Parathyroid adenoma (tissue), 2 donors: ENCODE data around the gene ADCK2.

Source experiments
- H2AFZ ChIP-seq: fragments of 300-600 bp; sonication (generic); one replicate; pipeline ENCODE4 v1.7.0; 2017; ENCODE audit warnings: antibody characterized with exemption, mild to moderate bottlenecking
- H3K27ac ChIP-seq: fragments of 300-600 bp; sonication (generic); one replicate; pipeline ENCODE4 v1.7.0; 2017
- H3K27me3 ChIP-seq: fragments of 300-600 bp; sonication (generic); one replicate; pipeline ENCODE4 v1.7.0; 2017; ENCODE audit warnings: low read length; ENCODE audit not compliant: control insufficient read depth, insufficient read depth
- H3K36me3 ChIP-seq: fragments of 300-600 bp; sonication (generic); one replicate; pipeline ENCODE4 v1.7.0; 2017; ENCODE audit warnings: low read length; ENCODE audit not compliant: control insufficient read depth, insufficient read depth
- H3K4me1 ChIP-seq: fragments of 300-600 bp; sonication (generic); one replicate; pipeline ENCODE4 v1.7.0; 2017; ENCODE audit warnings: control low read depth
- H3K4me2 ChIP-seq: fragments of 300-600 bp; sonication (generic); one replicate; pipeline ENCODE4 v1.7.0; 2017; ENCODE audit warnings: low read length
- H3K4me3 ChIP-seq: fragments of 300-600 bp; sonication (generic); one replicate; pipeline ENCODE4 v1.7.0; 2017; ENCODE audit warnings: low read depth, low read length
- H3K79me2 ChIP-seq: fragments of 300-600 bp; sonication (generic); one replicate; pipeline ENCODE4 v1.7.0; 2017; ENCODE audit warnings: control low read depth
- H3K9ac ChIP-seq: fragments of 300-600 bp; sonication (generic); one replicate; pipeline ENCODE4 v1.7.0; 2017; ENCODE audit warnings: mild to moderate bottlenecking
- H3K9me3 ChIP-seq: fragments of 300-600 bp; sonication (generic); one replicate; pipeline ENCODE4 v1.7.0; 2017; ENCODE audit warnings: low read length; ENCODE audit not compliant: control insufficient read depth
- CTCF ChIP-seq: fragments of 300-600 bp; sonication (generic); IDR thresholded peaks from one replicate; pipeline ENCODE4 v1.7.0; 2017; ENCODE audit warnings: antibody characterized with exemption, mild to moderate bottlenecking
- donor health status: primary hyperparathyroidism.

ADCK2 gene

DNA sequence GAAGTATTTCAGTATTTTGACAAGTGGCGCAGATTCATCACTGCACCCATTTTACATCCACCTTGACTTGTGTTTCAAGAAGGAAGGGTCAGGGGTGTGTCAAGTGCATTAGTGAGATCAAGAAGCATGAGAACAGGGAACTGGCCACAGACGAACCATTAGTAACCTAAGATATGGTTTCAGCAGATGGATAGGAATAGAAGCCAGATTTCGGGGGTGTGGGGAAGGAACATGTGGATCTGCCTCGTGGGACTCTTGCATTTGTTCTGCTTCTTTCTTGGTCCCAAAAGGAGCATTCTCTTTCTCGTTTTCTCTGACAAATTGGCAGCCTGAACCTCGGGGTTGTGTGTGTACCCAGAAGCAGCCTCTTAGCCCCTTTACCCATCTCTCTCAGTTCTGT lies 41.7 kb upstream of the ADCK2 start:
- Histone ChIP-seq H3K4me3 (no peak overlapping the region), H3K27me3 (no peaks in the 10 kb centered on the region), H3K9me3 (no peaks in the 10 kb centered on the region), H3K9ac (no peak overlapping the region), H3K27ac (peak overlapping the region; percentile 20), H2AFZ (no peak overlapping the region), H3K79me2 (no peaks in the 10 kb centered on the region), H3K36me3 (no peaks in the 10 kb centered on the region), H3K4me1 (peaks cover 6% of the 10 kb centered on the region), H3K4me2 (no peak overlapping the region)
- no peak for TF ChIP-seq CTCF

DNA sequence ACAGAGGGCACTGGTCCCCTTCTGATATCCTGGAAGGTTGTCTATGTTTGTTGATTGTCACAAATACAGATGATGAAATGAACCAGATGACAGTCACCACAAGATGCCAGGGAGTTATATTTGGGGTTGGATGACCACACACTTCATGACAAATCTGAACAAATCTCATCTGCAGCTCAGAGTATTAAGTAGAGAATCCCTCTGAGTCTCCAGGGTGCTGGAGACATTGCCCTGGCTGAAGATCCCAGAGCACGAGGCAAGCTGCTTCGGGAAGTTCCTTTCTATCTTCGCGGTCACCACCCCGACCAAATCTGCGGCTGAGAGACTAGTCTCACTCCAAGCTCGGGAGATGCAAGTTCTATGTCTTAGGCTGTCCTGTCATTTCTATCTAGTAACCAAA lies 41.1 kb upstream of the ADCK2 start:
- TF ChIP-seq CTCF, result no peak
- Histone ChIP-seq H3K4me2 (no peak overlapping the region), H3K4me1 (peaks cover 1% of the 10 kb centered on the region), H3K36me3 (no peaks in the 10 kb centered on the region), H3K27me3 (no peaks in the 10 kb centered on the region), H3K79me2 (no peaks in the 10 kb centered on the region), H2AFZ (no peak overlapping the region), H3K27ac (peak overlapping the region; percentile 20), H3K4me3 (no peak overlapping the region), H3K9me3 (no peaks in the 10 kb centered on the region), H3K9ac (no peak overlapping the region)

- H3K4me2 ChIP-seq, result no peak overlapping the region
- H3K79me2 ChIP-seq, result no peaks in the 10 kb centered on the region
- H3K27me3 ChIP-seq, result no peaks in the 10 kb centered on the region
- no peak overlapping the region for H3K27ac ChIP-seq
- no peaks in the 10 kb centered on the region for H3K36me3 ChIP-seq
- H3K9me3 ChIP-seq, result no peaks in the 10 kb centered on the region
- peaks cover 5% of the 10 kb centered on the region for H3K4me1 ChIP-seq
- TF ChIP-seq CTCF, result no peak
- no peak overlapping the region for H3K9ac ChIP-seq
- H2AFZ ChIP-seq, result no peak overlapping the region
- no peak overlapping the region for H3K4me3 ChIP-seq
These were observed 37.4 kb upstream of the ADCK2 start for GRCh38 chr7:140635345-140635744.

- no peak for TF ChIP-seq CTCF
- H3K4me2 ChIP-seq, result no peak overlapping the region
- H3K36me3 ChIP-seq, result no peaks in the 10 kb centered on the region
- no peak overlapping the region for H3K4me3 ChIP-seq
- no peaks in the 10 kb centered on the region for H3K27me3 ChIP-seq
- H2AFZ ChIP-seq, result no peak overlapping the region
- H3K27ac ChIP-seq, result no peak overlapping the region
- no peak overlapping the region for H3K9ac ChIP-seq
- no peaks in the 10 kb centered on the region for H3K79me2 ChIP-seq
- H3K9me3 ChIP-seq, result no peaks in the 10 kb centered on the region
- H3K4me1 ChIP-seq, result peaks cover 5% of the 10 kb centered on the region
These were observed 36.9 kb upstream of the ADCK2 start for GRCh38 chr7:140635816-140636215.

DNA sequence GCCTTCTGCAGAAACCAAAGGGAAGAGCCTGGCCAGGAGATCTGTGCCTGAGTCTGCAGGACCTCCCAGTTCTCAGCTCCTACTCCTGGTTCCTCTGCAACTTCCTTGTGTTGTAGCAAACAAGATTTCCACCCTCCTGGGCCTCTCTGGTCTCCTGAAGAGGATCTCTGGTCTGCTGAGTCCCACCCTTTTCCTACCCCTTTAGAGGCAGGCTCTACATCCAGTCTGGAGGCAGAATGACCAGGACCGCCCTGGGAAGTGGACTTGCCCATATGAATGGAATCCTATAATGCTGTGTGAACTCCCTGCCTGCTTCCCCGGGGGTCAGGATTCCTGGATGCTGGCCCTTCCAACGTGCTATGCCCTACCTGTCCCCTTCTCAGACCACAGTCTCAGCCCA lies 35.3 kb upstream of the ADCK2 start:
- no peak overlapping the region for H3K9ac ChIP-seq
- TF ChIP-seq CTCF, result no peak
- H3K4me2 ChIP-seq, result no peak overlapping the region

More for the DNA sequence above, 35.3 kb upstream of the ADCK2 start:
- H3K36me3 ChIP-seq, result no peaks in the 10 kb centered on the region
- H3K4me1 ChIP-seq, result peaks cover 5% of the 10 kb centered on the region
- no peak overlapping the region for H3K4me3 ChIP-seq
- peak overlapping the region; percentile 34 for H3K27ac ChIP-seq
- H3K9me3 ChIP-seq, result no peaks in the 10 kb centered on the region
- H3K79me2 ChIP-seq, result no peaks in the 10 kb centered on the region
- no peak overlapping the region for H2AFZ ChIP-seq
- H3K27me3 ChIP-seq, result no peaks in the 10 kb centered on the region
